ENCODE measurements around the gene SCFD1.

SCFD1 gene

DNA sequence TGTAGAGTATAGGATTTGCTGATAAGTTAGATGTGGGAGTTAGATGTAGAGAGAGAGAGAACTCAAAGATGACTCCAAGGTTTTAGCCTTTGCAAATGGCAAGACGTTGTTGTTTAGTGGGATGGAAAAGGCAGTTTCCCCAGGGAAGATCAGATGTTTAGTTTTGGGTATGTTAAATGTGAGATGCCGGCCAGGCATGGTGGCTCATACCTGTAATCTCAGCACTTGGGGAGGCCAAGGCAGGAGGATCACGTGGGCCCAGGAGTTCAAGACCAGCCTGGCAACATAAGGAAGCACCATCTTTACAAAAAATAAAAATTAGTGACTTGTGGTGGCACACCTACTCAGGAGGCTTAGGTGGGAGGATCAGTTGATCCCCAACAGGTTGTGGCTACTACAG, 33.5 kb downstream of the SCFD1 start:
- Histone ChIP-seq H3K9ac (ENCODE audit: low read length) (no peak overlapping the region), H4K20me1 (ENCODE audit: insufficient read depth, low read length) (no peaks in the 10 kb centered on the region), H2AFZ (ENCODE audit: low read length) (no peak overlapping the region), H3K27me3 (replicated peaks; ENCODE audit: insufficient read depth, low read length) (no peaks in the 10 kb centered on the region), H3K4me2 (ENCODE audit: low read depth, low read length) (no peak overlapping the region), H3K4me1 (ENCODE audit: low read length) (no peaks in the 10 kb centered on the region), H3K79me2 (ENCODE audit: low read length) (no peaks in the 10 kb centered on the region), H3F3A (ENCODE audit: insufficient read depth, low read length) (no peaks in the 10 kb centered on the region), H3K4me3 (ENCODE audit: low read length) (no peak overlapping the region), H3K36me3 (replicated peaks; ENCODE audit: insufficient read depth, low read length) (no peaks in the 10 kb centered on the region), H3K27ac (ENCODE audit: low read length) (no peak overlapping the region), H3K9me2 (replicated peaks; ENCODE audit: insufficient read depth, low read length) (no peaks in the 10 kb centered on the region), H3K9me3 (replicated peaks; ENCODE audit: insufficient read depth, low read length) (no peaks in the 10 kb centered on the region)
- TF ChIP-seq, protein P1, sequence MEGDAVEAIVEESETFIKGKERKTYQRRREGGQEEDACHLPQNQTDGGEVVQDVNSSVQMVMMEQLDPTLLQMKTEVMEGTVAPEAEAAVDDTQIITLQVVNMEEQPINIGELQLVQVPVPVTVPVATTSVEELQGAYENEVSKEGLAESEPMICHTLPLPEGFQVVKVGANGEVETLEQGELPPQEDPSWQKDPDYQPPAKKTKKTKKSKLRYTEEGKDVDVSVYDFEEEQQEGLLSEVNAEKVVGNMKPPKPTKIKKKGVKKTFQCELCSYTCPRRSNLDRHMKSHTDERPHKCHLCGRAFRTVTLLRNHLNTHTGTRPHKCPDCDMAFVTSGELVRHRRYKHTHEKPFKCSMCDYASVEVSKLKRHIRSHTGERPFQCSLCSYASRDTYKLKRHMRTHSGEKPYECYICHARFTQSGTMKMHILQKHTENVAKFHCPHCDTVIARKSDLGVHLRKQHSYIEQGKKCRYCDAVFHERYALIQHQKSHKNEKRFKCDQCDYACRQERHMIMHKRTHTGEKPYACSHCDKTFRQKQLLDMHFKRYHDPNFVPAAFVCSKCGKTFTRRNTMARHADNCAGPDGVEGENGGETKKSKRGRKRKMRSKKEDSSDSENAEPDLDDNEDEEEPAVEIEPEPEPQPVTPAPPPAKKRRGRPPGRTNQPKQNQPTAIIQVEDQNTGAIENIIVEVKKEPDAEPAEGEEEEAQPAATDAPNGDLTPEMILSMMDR (IDR thresholded peaks at IDR 0.05; ENCODE audit: low read length), result no peak
- no peak for TF ChIP-seq EZH2phosphoT487 (IDR thresholded peaks at IDR 0.05; ENCODE audit: low read length)
- TF ChIP-seq EZH2 (optimal IDR thresholded peaks at IDR 0.05; ENCODE audit: low read depth, low read length), result no peak
- no peak for DNase-seq

DNA sequence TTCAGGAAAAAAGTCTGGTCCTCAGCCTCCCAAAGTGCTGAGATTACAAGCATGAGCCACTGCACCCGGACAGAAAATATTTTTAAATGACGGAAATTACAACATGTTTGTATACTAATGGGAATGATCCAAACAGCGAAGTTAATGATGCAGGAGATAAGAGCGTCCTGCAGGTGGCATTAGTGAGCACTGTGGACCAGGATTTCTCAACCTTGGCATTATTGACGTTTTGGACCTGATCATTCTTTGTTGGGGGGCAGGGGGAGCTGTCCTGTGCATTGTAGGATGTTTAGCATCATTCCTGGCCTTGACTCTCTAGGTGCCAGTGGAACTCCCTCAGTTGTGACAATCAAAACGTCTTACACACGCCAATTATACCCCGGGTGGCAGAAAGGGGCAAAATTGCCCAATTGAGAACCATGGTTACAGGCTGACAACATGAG, 34.1 kb downstream of the SCFD1 start:
- Histone ChIP-seq H2AFZ (ENCODE audit: low read length) (no peak overlapping the region), H3K36me3 (replicated peaks; ENCODE audit: insufficient read depth, low read length) (no peaks in the 10 kb centered on the region), H3K9ac (ENCODE audit: low read length) (no peak overlapping the region), H3K79me2 (ENCODE audit: low read length) (no peaks in the 10 kb centered on the region), H3K27ac (ENCODE audit: low read length) (no peak overlapping the region), H3K9me3 (replicated peaks; ENCODE audit: insufficient read depth, low read length) (no peaks in the 10 kb centered on the region), H3F3A (ENCODE audit: insufficient read depth, low read length) (no peaks in the 10 kb centered on the region), H3K4me2 (ENCODE audit: low read depth, low read length) (no peak overlapping the region), H3K27me3 (replicated peaks; ENCODE audit: insufficient read depth, low read length) (no peaks in the 10 kb centered on the region), H4K20me1 (ENCODE audit: insufficient read depth, low read length) (no peaks in the 10 kb centered on the region), H3K4me1 (ENCODE audit: low read length) (no peaks in the 10 kb centered on the region), H3K9me2 (replicated peaks; ENCODE audit: insufficient read depth, low read length) (no peaks in the 10 kb centered on the region), H3K4me3 (ENCODE audit: low read length) (no peak overlapping the region)
- TF ChIP-seq, protein P1 (IDR thresholded peaks at IDR 0.05; ENCODE audit: low read length), result peak; percentile 50
- no peak for TF ChIP-seq EZH2 (optimal IDR thresholded peaks at IDR 0.05; ENCODE audit: low read depth, low read length)
- no peak for TF ChIP-seq EZH2phosphoT487 (IDR thresholded peaks at IDR 0.05; ENCODE audit: low read length)
- DNase-seq, result peak; percentile 10

DNA sequence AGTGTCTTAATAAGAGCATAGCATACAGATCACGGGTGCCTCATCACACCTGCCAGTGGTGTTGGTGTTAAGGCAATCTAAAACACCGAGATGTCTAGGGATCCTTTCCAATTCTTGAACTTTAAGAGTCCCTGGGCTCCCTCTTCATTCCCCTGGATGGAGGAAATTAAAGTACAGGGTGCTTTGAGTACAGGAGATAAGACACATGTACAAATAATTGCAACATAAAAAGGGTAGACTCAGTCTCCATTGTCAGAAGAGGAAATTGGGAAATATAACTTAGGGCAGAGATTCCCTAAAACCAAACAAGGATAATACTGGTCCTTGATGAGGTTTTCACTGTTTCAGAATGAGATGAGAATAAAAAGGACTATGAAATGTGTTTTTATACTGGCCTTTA, 34.9 kb downstream of the SCFD1 start:
- TF ChIP-seq EZH2 (optimal IDR thresholded peaks at IDR 0.05; ENCODE audit: low read depth, low read length) (no peak), EZH2phosphoT487 (IDR thresholded peaks at IDR 0.05; ENCODE audit: low read length) (no peak)
- TF ChIP-seq, protein P1 (IDR thresholded peaks at IDR 0.05; ENCODE audit: low read length), result no peak
- H2AFZ ChIP-seq (ENCODE audit: low read length), result no peak overlapping the region
- H3F3A ChIP-seq (ENCODE audit: insufficient read depth, low read length), result no peaks in the 10 kb centered on the region
- H3K27ac ChIP-seq (ENCODE audit: low read length), result no peak overlapping the region
- H4K20me1 ChIP-seq (ENCODE audit: insufficient read depth, low read length), result no peaks in the 10 kb centered on the region
- H3K27me3 ChIP-seq (replicated peaks; ENCODE audit: insufficient read depth, low read length), result no peaks in the 10 kb centered on the region
- no peaks in the 10 kb centered on the region for H3K9me2 ChIP-seq (replicated peaks; ENCODE audit: insufficient read depth, low read length)
- H3K9ac ChIP-seq (ENCODE audit: low read length), result no peak overlapping the region
- no peak overlapping the region for H3K4me2 ChIP-seq (ENCODE audit: low read depth, low read length)
- H3K36me3 ChIP-seq (replicated peaks; ENCODE audit: insufficient read depth, low read length), result no peaks in the 10 kb centered on the region
- DNase-seq, result no peak
- no peaks in the 10 kb centered on the region for H3K79me2 ChIP-seq (ENCODE audit: low read length)
- no peak overlapping the region for H3K4me3 ChIP-seq (ENCODE audit: low read length)
- no peaks in the 10 kb centered on the region for H3K9me3 ChIP-seq (replicated peaks; ENCODE audit: insufficient read depth, low read length)
- no peaks in the 10 kb centered on the region for H3K4me1 ChIP-seq (ENCODE audit: low read length)
